ENCODE data around the gene FAM111A.

Gene FAM111A

DNA sequence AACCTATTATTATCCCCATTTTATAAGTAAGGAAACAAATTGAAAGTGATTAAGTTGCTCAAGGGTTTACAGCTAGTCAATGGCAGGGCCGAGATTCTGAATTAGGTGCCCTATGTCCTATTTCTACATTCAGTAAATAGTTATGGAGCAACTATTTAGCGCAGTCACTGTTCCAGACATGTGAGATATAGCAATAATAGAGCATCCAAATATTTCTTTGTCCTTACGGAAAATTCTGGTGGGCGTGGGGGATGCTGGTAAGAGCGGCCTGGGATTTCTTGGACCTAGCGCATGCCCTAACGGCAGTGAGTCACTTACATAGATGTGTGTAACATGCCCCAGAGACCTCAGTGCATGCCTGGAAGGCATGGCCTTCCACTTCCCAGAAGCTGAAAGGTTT is 33.7 kb downstream of the FAM111A start:
- Histone ChIP-seq H3K27ac (ENCODE audit: low read depth, low read length) (no peak overlapping the region), H3K9me3 (ENCODE audit: control insufficient read depth in 1 of 2, low read length in 2 of 2) (no peaks in the 10 kb centered on the region), H3K4me1 (ENCODE audit: control insufficient read depth in 1 of 2, insufficient read depth in 2 of 2, low read length in 2 of 2) (peaks cover 29 to 37% of the 10 kb centered on the region in 2 donors), H3K4me3 (ENCODE audit: low read depth in 1 of 2, low read length in 2 of 2) (no peak overlapping the region), H3K9ac (ENCODE audit: low read depth in 1 of 2, low read length in 2 of 2) (peak overlapping the region in 1 of 2 donors; percentile 77), H3K36me3 (ENCODE audit: control insufficient read depth in 1 of 2, insufficient read depth in 2 of 2, low read length in 2 of 2) (peaks cover 0 to 17% of the 10 kb centered on the region in 2 donors), H3K27me3 (ENCODE audit: control insufficient read depth in 1 of 2, insufficient read depth in 2 of 2, low read length in 2 of 2) (no peaks in the 10 kb centered on the region)

DNA sequence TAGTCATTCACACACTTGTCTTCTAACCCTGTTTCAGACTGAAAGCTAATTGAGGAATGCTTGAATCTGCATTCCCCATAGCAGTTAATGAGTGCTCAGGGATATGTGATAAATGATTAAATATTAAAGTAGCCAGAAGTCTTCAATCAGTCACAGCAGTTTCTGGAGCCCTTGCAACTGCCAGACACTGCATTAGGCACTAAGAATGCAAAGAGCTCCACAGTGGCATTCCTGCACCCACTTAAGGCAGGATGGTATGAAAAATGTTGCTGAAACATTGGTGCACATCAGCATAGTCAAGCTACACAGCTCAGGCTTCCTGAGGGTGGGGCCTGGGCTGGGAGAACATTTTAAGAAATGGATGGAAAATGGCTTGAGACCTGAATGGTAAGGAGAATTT is 35.7 kb downstream of the FAM111A start:
- no peak overlapping the region for H3K27ac ChIP-seq (ENCODE audit: low read depth, low read length)
- H3K4me1 ChIP-seq (ENCODE audit: control insufficient read depth in 1 of 2, insufficient read depth in 2 of 2, low read length in 2 of 2), result peaks cover 48 to 52% of the 10 kb centered on the region in 2 donors
- no peak overlapping the region for H3K9ac ChIP-seq (ENCODE audit: low read depth in 1 of 2, low read length in 2 of 2)
- no peak overlapping the region for H3K4me3 ChIP-seq (ENCODE audit: low read depth in 1 of 2, low read length in 2 of 2)
- no peaks in the 10 kb centered on the region for H3K27me3 ChIP-seq (ENCODE audit: control insufficient read depth in 1 of 2, insufficient read depth in 2 of 2, low read length in 2 of 2)
- peaks cover 8 to 34% of the 10 kb centered on the region in 2 donors for H3K36me3 ChIP-seq (ENCODE audit: control insufficient read depth in 1 of 2, insufficient read depth in 2 of 2, low read length in 2 of 2)
- no peaks in the 10 kb centered on the region for H3K9me3 ChIP-seq (ENCODE audit: control insufficient read depth in 1 of 2, low read length in 2 of 2)

DNA sequence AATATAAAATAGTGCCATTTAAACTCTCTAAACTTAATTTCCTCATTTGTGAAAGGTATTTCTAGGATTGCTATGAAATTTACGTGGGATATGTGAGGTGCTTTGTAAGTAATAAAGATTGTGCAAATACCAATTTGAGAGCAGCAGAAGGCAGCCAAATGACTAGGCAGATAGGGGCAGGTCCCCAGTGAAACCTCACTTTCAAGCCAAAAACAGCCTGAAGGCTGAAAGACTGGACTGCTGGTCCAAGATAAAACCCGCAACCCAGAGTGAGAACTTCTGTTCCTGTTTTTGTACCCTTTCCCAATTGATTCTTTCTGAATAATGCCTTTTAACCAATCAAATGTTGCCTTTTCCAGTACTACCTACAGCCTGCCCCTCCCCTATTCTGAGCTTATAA is 36.5 kb downstream of the FAM111A start:
- H3K27ac ChIP-seq (ENCODE audit: low read depth, low read length), result no peak overlapping the region
- peaks cover 55 to 57% of the 10 kb centered on the region in 2 donors for H3K4me1 ChIP-seq (ENCODE audit: control insufficient read depth in 1 of 2, insufficient read depth in 2 of 2, low read length in 2 of 2)
- H3K36me3 ChIP-seq (ENCODE audit: control insufficient read depth in 1 of 2, insufficient read depth in 2 of 2, low read length in 2 of 2), result peaks cover 8 to 40% of the 10 kb centered on the region in 2 donors
- no peak overlapping the region for H3K4me3 ChIP-seq (ENCODE audit: low read depth in 1 of 2, low read length in 2 of 2)
- H3K27me3 ChIP-seq (ENCODE audit: control insufficient read depth in 1 of 2, insufficient read depth in 2 of 2, low read length in 2 of 2), result no peaks in the 10 kb centered on the region
- H3K9ac ChIP-seq (ENCODE audit: low read depth in 1 of 2, low read length in 2 of 2), result no peak overlapping the region
- no peaks in the 10 kb centered on the region for H3K9me3 ChIP-seq (ENCODE audit: control insufficient read depth in 1 of 2, low read length in 2 of 2)

DNA sequence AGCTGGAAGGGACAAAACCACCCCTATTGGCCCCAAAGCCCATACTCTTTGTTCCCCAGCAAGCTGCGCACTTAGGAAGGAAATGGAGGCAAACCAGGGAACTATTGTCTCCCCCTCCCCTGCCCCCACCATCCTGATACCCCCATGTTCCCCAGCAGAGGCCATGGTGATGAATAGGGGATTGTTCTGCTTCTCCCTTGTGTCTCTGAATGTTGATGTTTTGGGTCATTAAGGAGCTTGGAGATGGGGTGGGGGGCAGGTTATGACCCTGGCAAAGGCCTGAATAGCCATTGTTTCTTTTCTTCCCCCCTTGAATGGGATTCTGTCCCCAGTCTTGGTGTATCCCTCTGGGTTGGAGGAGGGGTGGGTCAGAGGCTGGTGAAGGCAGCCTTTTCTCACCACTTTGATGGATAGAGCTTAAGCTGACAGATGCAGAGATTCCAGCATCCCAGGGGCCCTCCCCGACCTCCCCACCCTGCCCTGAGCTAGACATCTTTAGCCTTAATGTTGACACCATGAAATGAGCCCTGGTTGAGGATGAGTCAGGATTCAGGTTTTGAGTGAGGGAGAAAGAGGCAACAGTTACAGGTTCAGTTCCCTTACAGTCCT is 37.6 kb downstream of the FAM111A start:
- Histone ChIP-seq H3K27ac (ENCODE audit: low read depth, low read length) (no peak overlapping the region), H3K9ac (ENCODE audit: low read depth in 1 of 2, low read length in 2 of 2) (no peak overlapping the region), H3K9me3 (ENCODE audit: control insufficient read depth in 1 of 2, low read length in 2 of 2) (no peaks in the 10 kb centered on the region), H3K27me3 (ENCODE audit: control insufficient read depth in 1 of 2, insufficient read depth in 2 of 2, low read length in 2 of 2) (no peaks in the 10 kb centered on the region), H3K36me3 (ENCODE audit: control insufficient read depth in 1 of 2, insufficient read depth in 2 of 2, low read length in 2 of 2) (peaks cover 8 to 40% of the 10 kb centered on the region in 2 donors), H3K4me3 (ENCODE audit: low read depth in 1 of 2, low read length in 2 of 2) (no peak overlapping the region), H3K4me1 (ENCODE audit: control insufficient read depth in 1 of 2, insufficient read depth in 2 of 2, low read length in 2 of 2) (peaks cover 59 to 60% of the 10 kb centered on the region in 2 donors)

DNA sequence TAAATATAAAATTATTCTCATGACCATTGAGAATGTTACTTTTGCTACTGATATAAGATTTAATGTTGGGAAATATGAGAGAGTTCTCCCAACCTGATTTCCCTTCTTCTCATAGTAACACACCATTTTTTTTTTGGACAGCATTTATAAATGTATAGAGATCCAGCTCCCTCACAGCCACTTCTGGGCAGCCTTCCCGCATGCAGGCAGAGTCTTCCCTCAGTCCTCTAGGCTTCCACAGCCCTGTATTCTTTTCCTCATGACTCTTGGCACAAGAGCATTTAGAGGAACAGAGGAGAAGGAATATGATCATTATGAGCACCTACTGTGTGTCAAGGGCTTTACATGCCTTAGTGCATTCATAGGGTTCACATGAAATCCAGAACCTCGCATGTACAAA is 38.3 kb downstream of the FAM111A start:
- H3K9ac ChIP-seq (ENCODE audit: low read depth in 1 of 2, low read length in 2 of 2), result no peak overlapping the region
- peaks cover 59 to 60% of the 10 kb centered on the region in 2 donors for H3K4me1 ChIP-seq (ENCODE audit: control insufficient read depth in 1 of 2, insufficient read depth in 2 of 2, low read length in 2 of 2)
- peaks cover 8 to 40% of the 10 kb centered on the region in 2 donors for H3K36me3 ChIP-seq (ENCODE audit: control insufficient read depth in 1 of 2, insufficient read depth in 2 of 2, low read length in 2 of 2)
- H3K9me3 ChIP-seq (ENCODE audit: control insufficient read depth in 1 of 2, low read length in 2 of 2), result no peaks in the 10 kb centered on the region
- no peak overlapping the region for H3K4me3 ChIP-seq (ENCODE audit: low read depth in 1 of 2, low read length in 2 of 2)
- no peaks in the 10 kb centered on the region for H3K27me3 ChIP-seq (ENCODE audit: control insufficient read depth in 1 of 2, insufficient read depth in 2 of 2, low read length in 2 of 2)
- no peak overlapping the region for H3K27ac ChIP-seq (ENCODE audit: low read depth, low read length)

DNA sequence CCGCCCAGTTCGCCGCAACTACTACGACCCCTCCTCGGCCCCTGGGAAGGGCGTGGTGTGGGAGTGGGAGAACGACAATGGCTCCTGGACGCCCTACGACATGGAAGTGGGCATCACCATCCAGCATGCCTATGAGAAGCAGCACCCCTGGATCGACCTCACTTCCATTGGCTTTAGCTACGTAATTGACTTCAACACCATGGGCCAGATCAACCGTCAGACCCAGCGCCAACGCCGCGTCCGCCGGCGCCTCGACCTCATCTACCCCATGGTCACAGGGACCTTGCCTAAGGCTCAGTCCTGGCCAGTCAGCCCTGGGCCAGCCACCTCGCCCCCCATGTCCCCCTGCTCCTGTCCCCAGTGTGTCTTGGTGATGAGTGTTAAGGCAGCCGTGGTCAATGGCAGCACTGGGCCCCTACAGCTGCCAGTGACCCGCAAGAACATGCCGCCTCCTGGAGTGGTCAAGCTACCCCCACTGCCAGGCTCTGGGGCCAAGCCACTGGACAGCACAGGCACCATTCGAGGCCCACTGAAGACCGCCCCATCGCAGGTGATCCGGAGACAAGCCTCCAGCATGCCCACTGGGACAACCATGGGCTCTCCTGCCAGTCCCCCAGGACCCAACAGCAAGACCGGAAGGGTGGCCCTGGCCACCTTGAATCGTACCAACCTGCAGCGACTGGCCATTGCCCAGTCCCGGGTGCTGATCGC is 39.2 kb downstream of the FAM111A start:
- Histone ChIP-seq H3K9me3 (ENCODE audit: control insufficient read depth in 1 of 2, low read length in 2 of 2) (no peaks in the 10 kb centered on the region), H3K27me3 (ENCODE audit: control insufficient read depth in 1 of 2, insufficient read depth in 2 of 2, low read length in 2 of 2) (no peaks in the 10 kb centered on the region), H3K4me1 (ENCODE audit: control insufficient read depth in 1 of 2, insufficient read depth in 2 of 2, low read length in 2 of 2) (peaks cover 59 to 60% of the 10 kb centered on the region in 2 donors), H3K9ac (ENCODE audit: low read depth in 1 of 2, low read length in 2 of 2) (no peak overlapping the region), H3K36me3 (ENCODE audit: control insufficient read depth in 1 of 2, insufficient read depth in 2 of 2, low read length in 2 of 2) (peaks cover 8 to 31% of the 10 kb centered on the region in 2 donors), H3K4me3 (ENCODE audit: low read depth in 1 of 2, low read length in 2 of 2) (no peak overlapping the region), H3K27ac (ENCODE audit: low read depth, low read length) (no peak overlapping the region)

DNA sequence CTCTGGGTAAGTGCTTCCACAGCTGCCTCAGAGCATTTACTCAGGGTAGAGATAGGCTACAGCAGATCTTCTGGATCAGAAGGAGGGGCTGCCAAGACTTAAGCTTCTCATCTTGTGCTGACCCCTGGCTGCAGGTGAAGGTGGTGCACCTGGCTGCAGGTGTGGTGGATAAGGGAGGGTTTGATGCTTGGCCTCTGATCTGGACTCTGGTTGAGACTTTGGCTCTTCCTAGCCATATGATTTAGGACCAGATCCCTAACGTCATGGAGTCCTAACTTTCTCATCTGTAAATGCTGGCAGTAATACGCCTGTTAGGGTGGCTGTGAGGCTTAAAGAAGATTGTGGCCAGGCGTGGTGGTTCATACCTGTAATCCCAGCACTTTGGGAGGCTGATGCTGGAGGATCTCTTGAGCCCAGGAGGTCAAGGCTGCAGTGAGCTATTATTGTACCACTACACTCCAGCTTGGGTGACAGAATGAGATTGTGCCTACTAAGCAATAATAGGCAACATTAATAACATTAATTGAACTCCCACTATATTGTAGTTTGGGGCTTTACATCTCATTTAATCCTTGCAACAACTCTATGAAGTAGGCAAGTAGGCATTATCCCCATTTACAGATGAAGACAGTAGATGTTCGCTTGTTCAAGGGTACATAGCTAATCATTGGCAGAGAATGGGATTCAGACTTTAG is 39.9 kb downstream of the FAM111A start:
- Histone ChIP-seq H3K27ac (ENCODE audit: low read depth, low read length) (no peak overlapping the region), H3K36me3 (ENCODE audit: control insufficient read depth in 1 of 2, insufficient read depth in 2 of 2, low read length in 2 of 2) (peaks cover 8 to 28% of the 10 kb centered on the region in 2 donors), H3K27me3 (ENCODE audit: control insufficient read depth in 1 of 2, insufficient read depth in 2 of 2, low read length in 2 of 2) (no peaks in the 10 kb centered on the region), H3K4me3 (ENCODE audit: low read depth in 1 of 2, low read length in 2 of 2) (no peak overlapping the region), H3K9ac (ENCODE audit: low read depth in 1 of 2, low read length in 2 of 2) (peak overlapping the region in 1 of 2 donors; percentile 17), H3K4me1 (ENCODE audit: control insufficient read depth in 1 of 2, insufficient read depth in 2 of 2, low read length in 2 of 2) (peaks cover 60 to 62% of the 10 kb centered on the region in 2 donors), H3K9me3 (ENCODE audit: control insufficient read depth in 1 of 2, low read length in 2 of 2) (no peaks in the 10 kb centered on the region)

DNA sequence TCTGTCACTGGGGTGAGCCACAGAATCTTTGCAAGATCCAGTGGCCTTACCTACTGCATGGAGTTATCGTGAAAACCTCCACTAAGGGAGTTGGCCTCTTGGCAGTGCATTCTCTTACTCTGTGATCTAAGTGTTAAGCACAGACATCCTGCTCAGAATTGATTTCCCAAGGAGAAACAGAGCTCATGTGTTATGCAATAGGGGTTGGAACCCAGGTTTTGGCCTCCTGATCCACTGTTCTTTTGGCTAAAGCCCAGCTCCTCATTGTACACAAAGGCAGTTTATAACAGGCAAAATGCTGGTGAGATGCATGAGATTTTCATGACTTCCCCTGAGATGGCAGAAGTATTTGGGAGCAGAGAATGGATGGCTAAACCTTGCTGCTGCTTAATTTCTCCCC is 41.1 kb downstream of the FAM111A start:
- H3K9me3 ChIP-seq (ENCODE audit: control insufficient read depth in 1 of 2, low read length in 2 of 2), result no peaks in the 10 kb centered on the region
- peaks cover 68 to 71% of the 10 kb centered on the region in 2 donors for H3K4me1 ChIP-seq (ENCODE audit: control insufficient read depth in 1 of 2, insufficient read depth in 2 of 2, low read length in 2 of 2)
- H3K36me3 ChIP-seq (ENCODE audit: control insufficient read depth in 1 of 2, insufficient read depth in 2 of 2, low read length in 2 of 2), result peaks cover 9 to 30% of the 10 kb centered on the region in 2 donors
- H3K27ac ChIP-seq (ENCODE audit: low read depth, low read length), result no peak overlapping the region
- peak overlapping the region; percentile 15 to 17 for H3K9ac ChIP-seq (ENCODE audit: low read depth in 1 of 2, low read length in 2 of 2)
- no peaks in the 10 kb centered on the region for H3K27me3 ChIP-seq (ENCODE audit: control insufficient read depth in 1 of 2, insufficient read depth in 2 of 2, low read length in 2 of 2)
- no peak overlapping the region for H3K4me3 ChIP-seq (ENCODE audit: low read depth in 1 of 2, low read length in 2 of 2)

DNA sequence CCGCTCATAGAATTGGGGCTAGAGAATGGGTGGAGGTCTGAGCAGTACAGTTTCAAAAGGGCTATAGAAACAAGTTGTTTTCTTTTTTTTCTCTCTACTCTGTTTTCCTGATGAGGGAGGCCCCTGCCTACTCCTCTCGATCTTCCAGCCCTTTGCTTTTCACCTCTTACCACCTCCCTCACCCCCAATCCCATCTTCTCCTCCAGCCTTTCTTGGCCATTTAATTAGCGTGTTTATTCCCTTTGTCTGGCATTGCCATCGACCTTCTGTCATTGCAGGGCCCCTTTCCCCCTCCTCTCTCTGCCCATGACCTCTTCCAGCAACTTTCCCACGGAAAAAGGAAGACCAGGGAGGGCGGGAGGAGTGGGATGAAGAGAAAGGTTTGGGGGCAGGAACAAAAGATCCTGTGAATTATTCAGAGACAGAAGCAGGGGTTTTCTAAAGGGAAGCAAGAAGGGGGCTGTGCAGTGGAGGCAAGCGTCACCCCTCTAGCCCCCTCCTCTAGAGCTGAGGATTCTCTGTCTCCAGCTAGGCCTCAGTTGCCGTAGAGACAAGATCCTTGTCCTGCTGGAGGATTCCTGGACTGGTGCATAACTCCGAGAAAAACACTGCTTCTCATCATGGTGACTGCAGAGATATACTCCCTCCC is 42.2 kb downstream of the FAM111A start:
- Histone ChIP-seq H3K9me3 (ENCODE audit: control insufficient read depth in 1 of 2, low read length in 2 of 2) (no peaks in the 10 kb centered on the region), H3K9ac (ENCODE audit: low read depth in 1 of 2, low read length in 2 of 2) (peak overlapping the region; percentile 43 to 59), H3K27me3 (ENCODE audit: control insufficient read depth in 1 of 2, insufficient read depth in 2 of 2, low read length in 2 of 2) (no peaks in the 10 kb centered on the region), H3K4me3 (ENCODE audit: low read depth in 1 of 2, low read length in 2 of 2) (peak overlapping the region; percentile 55 to 66), H3K27ac (ENCODE audit: low read depth, low read length) (peak overlapping the region; percentile 35), H3K4me1 (ENCODE audit: control insufficient read depth in 1 of 2, insufficient read depth in 2 of 2, low read length in 2 of 2) (peaks cover 78 to 81% of the 10 kb centered on the region in 2 donors), H3K36me3 (ENCODE audit: control insufficient read depth in 1 of 2, insufficient read depth in 2 of 2, low read length in 2 of 2) (peaks cover 17 to 36% of the 10 kb centered on the region in 2 donors)

Data from duodenal mucosa (tissue), 2 donors.